Measurements from ENCODE around the gene CEMIP.

The CEMIP gene

DNA sequence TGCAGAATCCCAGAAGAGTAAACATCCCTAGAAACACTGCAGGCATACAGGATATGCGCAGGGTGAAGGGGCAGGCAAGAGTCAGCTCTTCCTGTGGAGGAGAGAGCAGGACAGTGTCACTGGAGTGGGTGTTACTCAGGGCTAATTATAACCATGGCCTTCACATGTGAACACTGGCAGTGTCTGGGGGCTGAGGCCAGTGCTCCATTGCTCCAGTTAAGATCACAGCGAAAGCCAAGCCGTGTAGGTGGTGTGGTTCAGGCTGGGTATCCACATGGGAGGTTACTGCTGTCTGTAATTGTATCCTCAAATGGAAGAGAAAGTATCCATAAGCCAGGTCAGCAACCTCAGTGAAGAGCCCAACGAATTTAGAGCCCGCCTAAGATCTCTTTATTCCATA lies 125.8 kb downstream of the CEMIP start:
- DNase-seq (ENCODE audit: extremely low spot score) = no peak
- TF ChIP-seq FOXM1 (IDR thresholded peaks at IDR 0.05; ENCODE audit: borderline replicate concordance) = no peak
- TF ChIP-seq SP1 (IDR thresholded peaks at IDR 0.05) = no peak
- no peak for TF ChIP-seq TARDBP (IDR thresholded peaks at IDR 0.05)
- TF ChIP-seq FOXK2 (IDR thresholded peaks at IDR 0.05) = no peak
- TF ChIP-seq NFRKB (IDR thresholded peaks at IDR 0.05) = no peak
- no peak for TF ChIP-seq PKNOX1 (IDR thresholded peaks at IDR 0.05)
- no peak for TF ChIP-seq HDGF (IDR thresholded peaks at IDR 0.05; ENCODE audit: borderline replicate concordance)
- no peak for TF ChIP-seq SUZ12 (IDR thresholded peaks at IDR 0.05)
- TF ChIP-seq LEF1 (IDR thresholded peaks at IDR 0.05; ENCODE audit: borderline replicate concordance) = no peak
- TF ChIP-seq ELF4 (IDR thresholded peaks at IDR 0.05) = no peak
- no peak for TF ChIP-seq BHLHE40 (IDR thresholded peaks at IDR 0.05; ENCODE audit: borderline replicate concordance)
- no peak for TF ChIP-seq ARNT (IDR thresholded peaks at IDR 0.05)
- POLR2A ChIA-PET = no interaction called here
- CTCF ChIA-PET = interaction anchor here (0.6 kb wide), 1 partner anchor 1803 kb away, joined by 3 read pairs; no protein-coding TSS in a partner anchor

DNA sequence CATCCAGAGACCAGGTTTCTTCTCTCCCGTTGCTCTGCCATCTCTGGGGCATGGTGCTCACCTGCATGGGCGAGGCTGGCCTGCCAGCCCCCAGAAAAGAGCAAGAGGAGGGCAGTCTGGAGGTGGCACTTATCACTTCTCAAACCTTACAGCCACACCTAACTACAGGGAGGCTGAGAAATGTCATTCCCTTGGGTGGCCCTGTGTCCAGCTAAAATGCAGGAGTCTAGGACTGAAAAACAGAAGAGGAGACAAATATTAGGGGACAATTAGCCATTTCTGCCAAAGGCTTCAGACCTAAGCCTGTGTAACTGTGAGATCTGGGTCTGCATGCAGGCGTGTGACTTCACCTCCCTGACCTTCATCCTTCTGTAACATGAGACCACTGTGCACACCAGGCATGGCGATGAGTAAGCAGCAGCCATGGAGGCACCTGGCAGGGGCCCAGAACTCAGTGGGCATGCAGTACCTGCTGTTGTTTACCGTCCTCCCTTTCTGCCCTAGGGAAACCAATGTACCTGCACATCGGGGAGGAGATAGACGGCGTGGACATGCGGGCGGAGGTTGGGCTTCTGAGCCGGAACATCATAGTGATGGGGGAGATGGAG lies 127.1 kb downstream of the CEMIP start:
- TF ChIP-seq CTBP1 (IDR thresholded peaks at IDR 0.05; ENCODE audit: borderline replicate concordance) (no peak), LEF1 (IDR thresholded peaks at IDR 0.05; ENCODE audit: borderline replicate concordance) (no peak), BHLHE40 (IDR thresholded peaks at IDR 0.05; ENCODE audit: borderline replicate concordance) (no peak)
- CTCF ChIA-PET = no interaction called here
- POLR2A ChIA-PET = no interaction called here
- peak; percentile 46 for DNase-seq (ENCODE audit: extremely low spot score)

GRCh38 chr15:80911821-80912220 lies 132.7 kb downstream of the CEMIP start:
- no peak for TF ChIP-seq ZNF384 (IDR thresholded peaks at IDR 0.05)
- TF ChIP-seq NFRKB (IDR thresholded peaks at IDR 0.05) = no peak
- no peak for TF ChIP-seq BHLHE40 (IDR thresholded peaks at IDR 0.05; ENCODE audit: borderline replicate concordance)
- no peak for TF ChIP-seq PKNOX1 (IDR thresholded peaks at IDR 0.05)
- TF ChIP-seq CTBP1 (IDR thresholded peaks at IDR 0.05; ENCODE audit: borderline replicate concordance) = no peak
- TF ChIP-seq FOXK2 (IDR thresholded peaks at IDR 0.05) = no peak
- no peak for TF ChIP-seq HDGF (IDR thresholded peaks at IDR 0.05; ENCODE audit: borderline replicate concordance)
- no peak for TF ChIP-seq ELF4 (IDR thresholded peaks at IDR 0.05)
- TF ChIP-seq TARDBP (IDR thresholded peaks at IDR 0.05) = no peak
- TF ChIP-seq LEF1 (IDR thresholded peaks at IDR 0.05; ENCODE audit: borderline replicate concordance) = no peak
- no peak for TF ChIP-seq FOXA1 (IDR thresholded peaks at IDR 0.05)
- POLR2A ChIA-PET = no interaction called here
- DNase-seq (ENCODE audit: extremely low spot score) = no peak
- CTCF ChIA-PET = interaction anchor here (0.7 to 1.0 kb wide), 3 partner anchors 58 to 1870 kb away, joined by 3 to 5 read pairs (median 3); no protein-coding TSS in a partner anchor

DNA sequence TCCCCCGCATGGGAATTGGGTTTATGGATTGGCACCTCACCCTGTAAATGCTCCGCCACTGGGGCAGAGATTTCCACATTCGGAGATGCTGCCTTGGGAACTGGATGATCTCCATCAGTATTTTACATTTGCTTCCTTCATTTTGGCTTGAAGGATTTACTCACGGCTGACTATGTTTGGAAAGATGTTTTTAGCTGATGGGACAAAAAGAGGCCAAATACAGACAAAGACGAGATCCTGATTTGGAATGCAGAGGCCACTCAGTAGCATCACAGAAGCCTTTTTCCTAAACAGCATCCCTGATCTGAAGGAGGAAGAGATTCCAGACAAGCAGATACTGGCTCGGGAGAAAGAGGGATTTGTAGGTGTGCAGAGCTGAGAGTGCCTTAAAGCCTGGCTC lies 133.5 kb downstream of the CEMIP start:
- TF ChIP-seq ARNT (IDR thresholded peaks at IDR 0.05) = no peak
- no peak for TF ChIP-seq LEF1 (IDR thresholded peaks at IDR 0.05; ENCODE audit: borderline replicate concordance)
- no peak for TF ChIP-seq L3MBTL2 (conservative IDR thresholded peaks at IDR 0.05)
- TF ChIP-seq CTBP1 (IDR thresholded peaks at IDR 0.05; ENCODE audit: borderline replicate concordance) = no peak
- no peak for TF ChIP-seq ZNF384 (IDR thresholded peaks at IDR 0.05)
- no peak for TF ChIP-seq ELF4 (IDR thresholded peaks at IDR 0.05)
- TF ChIP-seq TARDBP (IDR thresholded peaks at IDR 0.05) = no peak
- no peak for TF ChIP-seq FOXM1 (IDR thresholded peaks at IDR 0.05; ENCODE audit: borderline replicate concordance)
- no peak for TF ChIP-seq HDGF (IDR thresholded peaks at IDR 0.05; ENCODE audit: borderline replicate concordance)
- TF ChIP-seq SP1 (IDR thresholded peaks at IDR 0.05) = no peak
- no peak for TF ChIP-seq FOXK2 (IDR thresholded peaks at IDR 0.05)
- no peak for TF ChIP-seq PKNOX1 (IDR thresholded peaks at IDR 0.05)
- no peak for TF ChIP-seq SUZ12 (IDR thresholded peaks at IDR 0.05)
- TF ChIP-seq FOXA1 (IDR thresholded peaks at IDR 0.05) = no peak
- DNase-seq (ENCODE audit: extremely low spot score) = no peak
- CTCF ChIA-PET = no interaction called here
- POLR2A ChIA-PET = no interaction called here

DNA sequence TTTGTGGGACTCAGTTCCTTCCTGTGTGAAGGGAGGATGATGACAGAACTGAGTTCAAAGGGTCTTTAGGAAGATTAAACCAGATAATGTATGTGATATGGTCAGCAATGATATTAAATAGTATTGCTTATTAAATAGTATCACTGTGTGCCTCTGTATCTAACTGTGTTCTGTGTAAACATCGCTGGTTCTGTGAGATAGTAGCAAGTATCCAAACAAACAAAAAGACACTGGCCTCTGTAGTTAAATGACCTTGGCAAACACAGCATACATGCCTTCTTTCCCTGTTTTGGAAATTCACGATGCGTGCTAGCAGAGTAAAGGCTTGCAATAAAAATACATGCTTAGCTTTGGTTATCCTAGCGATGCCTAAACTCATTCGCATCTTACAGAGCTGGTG lies 134.4 kb downstream of the CEMIP start:
- POLR2A ChIA-PET = no interaction called here
- TF ChIP-seq FOXM1 (IDR thresholded peaks at IDR 0.05; ENCODE audit: borderline replicate concordance) (no peak), SP1 (IDR thresholded peaks at IDR 0.05) (no peak), PKNOX1 (IDR thresholded peaks at IDR 0.05) (no peak), FOXA1 (IDR thresholded peaks at IDR 0.05) (no peak), BHLHE40 (IDR thresholded peaks at IDR 0.05; ENCODE audit: borderline replicate concordance) (no peak), L3MBTL2 (conservative IDR thresholded peaks at IDR 0.05) (no peak), FOXK2 (IDR thresholded peaks at IDR 0.05) (no peak), TARDBP (IDR thresholded peaks at IDR 0.05) (no peak), HDGF (IDR thresholded peaks at IDR 0.05; ENCODE audit: borderline replicate concordance) (no peak), CTBP1 (IDR thresholded peaks at IDR 0.05; ENCODE audit: borderline replicate concordance) (no peak), NFRKB (IDR thresholded peaks at IDR 0.05) (no peak), ZNF384 (IDR thresholded peaks at IDR 0.05) (no peak), SUZ12 (IDR thresholded peaks at IDR 0.05) (no peak), ELF4 (IDR thresholded peaks at IDR 0.05) (no peak), ARNT (IDR thresholded peaks at IDR 0.05) (no peak), LEF1 (IDR thresholded peaks at IDR 0.05; ENCODE audit: borderline replicate concordance) (no peak)
- CTCF ChIA-PET = no interaction called here
- no peak for DNase-seq (ENCODE audit: extremely low spot score)

DNA sequence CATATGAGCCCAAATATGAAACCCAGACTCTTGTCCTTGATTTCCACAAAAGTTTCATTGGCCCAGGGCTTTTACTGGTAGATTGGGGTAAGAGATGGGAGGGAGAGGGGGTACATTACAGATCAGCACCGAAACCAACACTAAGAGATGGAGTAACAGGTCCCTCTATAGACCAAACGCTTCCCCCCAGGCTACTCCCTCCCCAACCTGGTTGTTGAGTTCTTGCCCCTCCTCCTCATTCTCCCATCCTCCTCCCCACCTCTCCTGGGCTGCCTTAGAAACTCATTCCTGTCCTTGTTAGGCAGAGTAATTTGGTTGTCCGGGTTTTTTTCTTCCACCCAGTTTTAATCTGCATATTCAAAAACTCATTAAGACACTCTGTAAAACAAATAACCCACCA lies 136.3 kb downstream of the CEMIP start:
- no peak for TF ChIP-seq ZNF384 (IDR thresholded peaks at IDR 0.05)
- no peak for TF ChIP-seq ELF4 (IDR thresholded peaks at IDR 0.05)
- TF ChIP-seq L3MBTL2 (conservative IDR thresholded peaks at IDR 0.05) = no peak
- TF ChIP-seq FOXA1 (IDR thresholded peaks at IDR 0.05) = no peak
- TF ChIP-seq BHLHE40 (IDR thresholded peaks at IDR 0.05; ENCODE audit: borderline replicate concordance) = no peak
- TF ChIP-seq SUZ12 (IDR thresholded peaks at IDR 0.05) = no peak
- TF ChIP-seq CTBP1 (IDR thresholded peaks at IDR 0.05; ENCODE audit: borderline replicate concordance) = no peak
- TF ChIP-seq PKNOX1 (IDR thresholded peaks at IDR 0.05) = no peak
- no peak for TF ChIP-seq FOXK2 (IDR thresholded peaks at IDR 0.05)
- TF ChIP-seq FOXM1 (IDR thresholded peaks at IDR 0.05; ENCODE audit: borderline replicate concordance) = no peak
- no peak for TF ChIP-seq LEF1 (IDR thresholded peaks at IDR 0.05; ENCODE audit: borderline replicate concordance)
- no peak for TF ChIP-seq ARNT (IDR thresholded peaks at IDR 0.05)
- no peak for TF ChIP-seq NFRKB (IDR thresholded peaks at IDR 0.05)
- no peak for TF ChIP-seq SP1 (IDR thresholded peaks at IDR 0.05)
- TF ChIP-seq HDGF (IDR thresholded peaks at IDR 0.05; ENCODE audit: borderline replicate concordance) = no peak
- TF ChIP-seq TARDBP (IDR thresholded peaks at IDR 0.05) = no peak
- peak; percentile 24 for DNase-seq (ENCODE audit: extremely low spot score)
- POLR2A ChIA-PET = no interaction called here
- CTCF ChIA-PET = no interaction called here
